ENCODE results near the gene HES3.

Gene HES3

GRCh38 chr1:6202256-6202655, 41.7 kb upstream of the HES3 start:
- H3K4me3 ChIP-seq (ENCODE audit: low read depth in 1 of 2, low read length in 1 of 2) = no peak overlapping the region
- peaks cover 63% of the 10 kb centered on the region for H3K27me3 ChIP-seq
- H3K36me3 ChIP-seq = no peaks in the 10 kb centered on the region
- peaks cover 29 to 44% of the 10 kb centered on the region in 2 experiments for H3K4me1 ChIP-seq (ENCODE audit: control insufficient read depth in 1 of 2, insufficient read depth in 1 of 2, low read depth in 1 of 2, low read length in 1 of 2)
- TF ChIP-seq CTCF (IDR thresholded peaks at IDR 0.05) = no peak
- no peak overlapping the region for H3K27ac ChIP-seq
- H3K9me3 ChIP-seq = no peaks in the 10 kb centered on the region

GRCh38 chr1:6205849-6206519, 38.0 kb upstream of the HES3 start, which contains the start of gene RNF207:
TSS of gene RNF207 (plus strand) at chr1:6206119. CDS start at chr1:6206536, 417 bp downstream.
- Histone ChIP-seq H3K27ac (no peak within 1 kb of the TSS), H3K9me3 (no peaks in the 10 kb centered on the region), H3K4me3 (ENCODE audit: low read depth in 1 of 2, low read length in 1 of 2) (peak within 1 kb of the TSS in 1 of 2 experiments; percentile 14), H3K36me3 (no peaks in the 10 kb centered on the region), H3K27me3 (peaks cover 96% of the 10 kb centered on the region), H3K4me1 (ENCODE audit: control insufficient read depth in 1 of 2, insufficient read depth in 1 of 2, low read depth in 1 of 2, low read length in 1 of 2) (peaks cover 26 to 34% of the 10 kb centered on the region in 2 experiments)
- no peak for TF ChIP-seq CTCF (IDR thresholded peaks at IDR 0.05)

GRCh38 chr1:6206520-6206855, 37.5 kb upstream of the HES3 start:
- peaks cover 98% of the 10 kb centered on the region for H3K27me3 ChIP-seq
- H3K36me3 ChIP-seq = no peaks in the 10 kb centered on the region
- no peak for TF ChIP-seq CTCF (IDR thresholded peaks at IDR 0.05)
- H3K4me1 ChIP-seq (ENCODE audit: control insufficient read depth in 1 of 2, insufficient read depth in 1 of 2, low read depth in 1 of 2, low read length in 1 of 2) = peaks cover 26 to 34% of the 10 kb centered on the region in 2 experiments
- no peak overlapping the region for H3K27ac ChIP-seq
- H3K4me3 ChIP-seq (ENCODE audit: low read depth in 1 of 2, low read length in 1 of 2) = peak overlapping the region in 1 of 2 experiments; percentile 14
- no peaks in the 10 kb centered on the region for H3K9me3 ChIP-seq

- no peak for TF ChIP-seq CTCF (IDR thresholded peaks at IDR 0.05)
- Histone ChIP-seq H3K4me3 (ENCODE audit: low read depth in 1 of 2, low read length in 1 of 2) (no peak overlapping the region), H3K27me3 (peaks cover 100% of the 10 kb centered on the region), H3K27ac (no peak overlapping the region), H3K9me3 (no peaks in the 10 kb centered on the region), H3K36me3 (no peaks in the 10 kb centered on the region), H3K4me1 (ENCODE audit: control insufficient read depth in 1 of 2, insufficient read depth in 1 of 2, low read depth in 1 of 2, low read length in 1 of 2) (peaks cover 26 to 34% of the 10 kb centered on the region in 2 experiments)
Observed at GRCh38 chr1:6207075-6207885, 36.7 kb upstream of the HES3 start.

GRCh38 chr1:6207921-6208320, 36.1 kb upstream of the HES3 start:
- H3K27me3 ChIP-seq = peaks cover 100% of the 10 kb centered on the region
- H3K27ac ChIP-seq = no peak overlapping the region
- H3K36me3 ChIP-seq = no peaks in the 10 kb centered on the region
- no peak for TF ChIP-seq CTCF (IDR thresholded peaks at IDR 0.05)
- peaks cover 26 to 34% of the 10 kb centered on the region in 2 experiments for H3K4me1 ChIP-seq (ENCODE audit: control insufficient read depth in 1 of 2, insufficient read depth in 1 of 2, low read depth in 1 of 2, low read length in 1 of 2)
- H3K4me3 ChIP-seq (ENCODE audit: low read depth in 1 of 2, low read length in 1 of 2) = no peak overlapping the region
- no peaks in the 10 kb centered on the region for H3K9me3 ChIP-seq
